ENCODE data around the gene KCNJ5.

KCNJ5 gene

DNA sequence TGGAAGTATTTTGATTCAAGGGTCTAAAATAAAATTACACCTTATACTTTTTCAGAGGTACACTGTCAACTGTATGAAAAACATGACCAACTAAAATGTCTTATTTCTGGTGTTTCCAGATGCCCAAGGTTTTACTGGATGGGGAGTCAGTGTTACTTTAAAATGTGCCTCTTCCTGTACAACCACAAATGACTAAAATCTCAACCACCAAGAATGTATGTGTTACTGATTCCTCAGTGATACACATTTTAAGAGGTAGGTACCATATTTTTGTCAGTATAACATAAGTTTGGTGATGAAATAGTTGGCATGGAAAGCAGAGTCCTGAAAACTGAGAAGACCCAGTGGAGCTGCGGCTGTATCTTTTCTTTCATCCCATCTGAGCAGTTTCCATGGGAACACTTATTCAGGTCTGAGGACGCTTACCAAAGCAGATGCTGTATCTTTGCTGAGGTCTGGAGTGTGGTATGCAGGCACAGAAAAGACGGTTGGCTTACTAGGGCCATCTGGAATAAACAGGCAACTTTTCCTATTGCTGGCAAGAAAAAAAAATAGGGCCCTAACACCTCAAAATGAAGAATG is 72.7 kb downstream of the KCNJ5 start:
- Histone ChIP-seq H3K4me3 (ENCODE audit: low read length) (no peak overlapping the region), H3K9ac (ENCODE audit: low read depth, low read length) (no peak overlapping the region), H3K27me3 (ENCODE audit: insufficient read depth, low read length) (no peaks in the 10 kb centered on the region), H3K9me3 (ENCODE audit: insufficient read depth, low read depth, low read length) (no peaks in the 10 kb centered on the region), H3K4me1 (ENCODE audit: insufficient read depth, low read length) (no peaks in the 10 kb centered on the region), H3K36me3 (ENCODE audit: insufficient read depth, low read length) (peaks cover 8% of the 10 kb centered on the region), H3K27ac (ENCODE audit: low read depth, low read length) (no peak overlapping the region)
- 85% methylated on average over 3 of the region's 3 CpGs for WGBS

DNA sequence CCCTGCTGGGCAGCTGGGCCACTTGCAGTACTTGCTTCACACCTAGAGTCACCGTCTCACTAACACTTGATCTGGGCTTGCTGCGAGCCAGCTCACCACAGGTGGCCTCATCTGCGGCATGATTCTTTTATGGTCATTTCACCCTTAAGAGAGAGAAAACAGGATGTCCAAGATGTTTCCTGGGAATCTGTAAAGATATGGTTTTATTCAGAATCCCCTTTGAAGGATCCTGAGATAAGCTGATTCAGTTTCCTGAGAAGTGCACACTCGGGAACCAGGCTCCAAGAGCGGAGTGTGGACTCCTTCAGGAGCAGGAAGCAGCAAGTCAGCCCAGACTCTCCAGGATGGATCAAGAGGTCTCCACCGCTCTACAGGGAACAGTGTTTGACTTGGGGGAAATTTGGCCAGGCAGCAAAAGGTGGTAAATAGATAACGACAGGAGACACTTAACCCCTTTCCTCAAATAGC is 73.3 kb downstream of the KCNJ5 start:
- H3K27ac ChIP-seq (ENCODE audit: low read depth, low read length), result no peak overlapping the region
- H3K9ac ChIP-seq (ENCODE audit: low read depth, low read length), result no peak overlapping the region
- H3K4me1 ChIP-seq (ENCODE audit: insufficient read depth, low read length), result no peaks in the 10 kb centered on the region
- no peak overlapping the region for H3K4me3 ChIP-seq (ENCODE audit: low read length)
- no peaks in the 10 kb centered on the region for H3K9me3 ChIP-seq (ENCODE audit: insufficient read depth, low read depth, low read length)
- WGBS, result 78% methylated on average over 7 of the region's 7 CpGs
- H3K27me3 ChIP-seq (ENCODE audit: insufficient read depth, low read length), result no peaks in the 10 kb centered on the region
- peaks cover 15% of the 10 kb centered on the region for H3K36me3 ChIP-seq (ENCODE audit: insufficient read depth, low read length)

DNA sequence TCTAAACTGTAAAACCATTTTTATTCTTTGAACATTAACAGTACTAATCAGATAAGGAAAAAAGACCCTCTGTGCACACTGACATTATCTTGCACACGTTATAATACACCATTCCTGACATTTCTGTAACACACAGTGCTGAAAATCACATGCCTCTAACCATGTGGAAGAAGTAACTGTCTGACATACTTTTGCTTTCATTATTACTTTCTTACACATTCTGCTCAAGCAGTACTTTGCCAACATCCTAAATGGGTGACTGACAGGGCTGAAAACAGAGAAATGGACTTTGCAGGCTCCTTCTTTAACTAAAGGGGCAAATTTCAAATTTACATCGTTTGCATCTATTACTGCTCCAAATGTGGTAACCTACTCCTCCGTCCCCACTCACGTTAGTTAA is 74.3 kb downstream of the KCNJ5 start:
- peaks cover 25% of the 10 kb centered on the region for H3K36me3 ChIP-seq (ENCODE audit: insufficient read depth, low read length)
- no peak overlapping the region for H3K9ac ChIP-seq (ENCODE audit: low read depth, low read length)
- no peak overlapping the region for H3K27ac ChIP-seq (ENCODE audit: low read depth, low read length)
- H3K9me3 ChIP-seq (ENCODE audit: insufficient read depth, low read depth, low read length), result no peaks in the 10 kb centered on the region
- WGBS, result 67% methylated on average over 4 of the region's 4 CpGs
- H3K27me3 ChIP-seq (ENCODE audit: insufficient read depth, low read length), result no peaks in the 10 kb centered on the region
- H3K4me3 ChIP-seq (ENCODE audit: low read length), result no peak overlapping the region
- H3K4me1 ChIP-seq (ENCODE audit: insufficient read depth, low read length), result no peaks in the 10 kb centered on the region

DNA sequence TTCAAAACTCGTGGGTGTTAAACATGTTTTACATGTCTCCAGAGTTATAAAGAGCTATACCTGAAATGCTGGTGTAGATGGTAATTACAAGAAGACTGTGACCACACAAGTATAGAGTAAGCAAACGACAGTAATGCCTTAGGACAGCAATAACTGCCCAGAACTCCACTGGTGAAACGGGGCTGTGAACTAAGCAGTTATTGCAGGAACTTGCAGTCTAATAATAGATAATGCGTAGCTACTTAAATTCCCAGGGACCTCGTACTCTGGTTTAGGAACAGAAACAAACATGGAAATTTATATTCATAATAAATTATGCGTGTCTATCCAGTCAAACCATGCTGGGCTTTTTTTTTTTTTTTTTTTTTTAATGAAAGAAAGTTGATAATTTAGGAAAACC is 76.4 kb downstream of the KCNJ5 start:
- WGBS, result 93% methylated on average over 6 of the region's 6 CpGs
- no peak overlapping the region for H3K4me3 ChIP-seq (ENCODE audit: low read length)

DNA sequence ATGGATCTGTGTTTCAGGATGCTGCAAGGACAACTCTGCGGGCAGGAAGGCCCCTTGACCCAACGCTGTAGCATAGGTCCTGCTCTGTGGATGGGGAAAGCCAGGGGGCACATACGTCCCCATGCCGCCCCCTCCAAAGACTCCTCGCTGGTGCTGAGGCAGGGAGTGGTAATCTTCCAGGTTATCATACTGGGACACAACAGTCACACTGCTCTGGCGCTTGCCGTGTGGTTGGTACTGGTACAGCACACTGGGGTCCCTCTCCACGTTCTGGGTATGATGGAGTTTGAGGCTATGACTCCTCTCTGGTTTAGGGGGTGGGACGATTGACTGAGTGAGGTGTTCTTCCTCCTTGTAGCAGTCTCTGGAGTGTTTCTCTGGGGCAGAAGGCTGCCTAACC is 77.8 kb downstream of the KCNJ5 start:
- Histone ChIP-seq H3K36me3 (ENCODE audit: insufficient read depth, low read length) (peaks cover 56% of the 10 kb centered on the region), H3K27me3 (ENCODE audit: insufficient read depth, low read length) (no peaks in the 10 kb centered on the region), H3K27ac (ENCODE audit: low read depth, low read length) (no peak overlapping the region), H3K9ac (ENCODE audit: low read depth, low read length) (no peak overlapping the region), H3K4me1 (ENCODE audit: insufficient read depth, low read length) (no peaks in the 10 kb centered on the region), H3K4me3 (ENCODE audit: low read length) (no peak overlapping the region), H3K9me3 (ENCODE audit: insufficient read depth, low read depth, low read length) (no peaks in the 10 kb centered on the region)
- WGBS, result 92% methylated on average over 9 of the region's 9 CpGs

More for the DNA sequence above, 76.4 kb downstream of the KCNJ5 start:
- H3K9me3 ChIP-seq (ENCODE audit: insufficient read depth, low read depth, low read length), result no peaks in the 10 kb centered on the region
- peaks cover 45% of the 10 kb centered on the region for H3K36me3 ChIP-seq (ENCODE audit: insufficient read depth, low read length)
- no peak overlapping the region for H3K9ac ChIP-seq (ENCODE audit: low read depth, low read length)
- no peak overlapping the region for H3K27ac ChIP-seq (ENCODE audit: low read depth, low read length)
- no peaks in the 10 kb centered on the region for H3K27me3 ChIP-seq (ENCODE audit: insufficient read depth, low read length)
- H3K4me1 ChIP-seq (ENCODE audit: insufficient read depth, low read length), result no peaks in the 10 kb centered on the region

All from HUES64 (cell line).